Stomach (tissue), 4 donors: Measurements from ENCODE around the gene SLFN12.

Source experiments
- POLR2A ChIP-seq, 4 donors: fragments of 450-650 bp; IDR thresholded peaks; one replicate each; pipeline ENCODE4 v1.6.1; 2016; ENCODE audit warnings: antibody characterized with exemption in 4 of 4, control low read depth in 2 of 4, mild to moderate bottlenecking in 1 of 4, moderate library complexity in 1 of 4
- POLR2AphosphoS5 ChIP-seq, 3 donors: sonication (generic); formaldehyde crosslinking; IDR thresholded peaks; one replicate each; pipeline ENCODE4 v1.6.1; 2016; ENCODE audit warnings: antibody characterized with exemption in 3 of 3

- TF ChIP-seq POLR2AphosphoS5 (IDR thresholded peaks at IDR 0.05) (no peak), POLR2A (IDR thresholded peaks at IDR 0.05) (no peak)
Measured at GRCh38 chr17:35368081-35368830, 64.0 kb downstream of the SLFN12 start.
